Measurements from ENCODE around the gene AGPAT3.

Gene AGPAT3

GRCh38 chr21:43846430-43846829 lies 18.6 kb upstream of the AGPAT3 start:
- ChIA-PET POLR2A (no interaction called here), CTCF (interaction anchor here (1.2 kb wide), 1 partner anchor 113 kb away, joined by 3 read pairs; no protein-coding TSS in a partner anchor)
- H3K27ac ChIP-seq (ENCODE audit: extremely low read depth, low read depth, low read length) = no peak overlapping the region
- H3K4me1 ChIP-seq (ENCODE audit: control insufficient read depth, insufficient read depth, low read length) = no peaks in the 10 kb centered on the region
- H3K36me3 ChIP-seq (ENCODE audit: control insufficient read depth in 2 of 2, insufficient read depth in 1 of 2, low read length in 2 of 2) = no peaks in the 10 kb centered on the region
- TF ChIP-seq ZNF623 (tag by site-specific recombination; IDR thresholded peaks at IDR 0.05) = no peak
- TF ChIP-seq KLF16 (tag by site-specific recombination; IDR thresholded peaks at IDR 0.05) = no peak
- 0 out of 2 replicates have a peak, but pooled peaks have one; percentile 43 for TF ChIP-seq ZNF121 (tag by site-specific recombination; IDR thresholded peaks at IDR 0.05)
- H3K4me3 ChIP-seq (ENCODE audit: low read depth, low read length) = no peak overlapping the region
- no peaks in the 10 kb centered on the region for H3K9me3 ChIP-seq (ENCODE audit: control insufficient read depth, insufficient read depth, low read depth, low read length)

GRCh38 chr21:43847301-43847700 lies 17.7 kb upstream of the AGPAT3 start:
- no peaks in the 10 kb centered on the region for H3K4me1 ChIP-seq (ENCODE audit: control insufficient read depth, insufficient read depth, low read length)
- H3K9me3 ChIP-seq (ENCODE audit: control insufficient read depth, insufficient read depth, low read depth, low read length) = no peaks in the 10 kb centered on the region
- POLR2A ChIA-PET = no interaction called here
- TF ChIP-seq ZNF335 (tag by site-specific recombination; conservative IDR thresholded peaks at IDR 0.05) (no peak), WT1 (tag by site-specific recombination; IDR thresholded peaks at IDR 0.05) (no peak), ZNF112 (tag by site-specific recombination; IDR thresholded peaks at IDR 0.05) (no peak), ZFP69B (tag by site-specific recombination; IDR thresholded peaks at IDR 0.05) (no peak), GLI2 (tag by site-specific recombination; IDR thresholded peaks at IDR 0.05; ENCODE audit: borderline replicate concordance, low read depth) (no peak), ZBTB10 (tag by site-specific recombination; IDR thresholded peaks at IDR 0.05) (no peak), ZFP3 (tag by site-specific recombination; IDR thresholded peaks at IDR 0.05; ENCODE audit: low read depth) (no peak), ZNF660 (tag by site-specific recombination; IDR thresholded peaks at IDR 0.05) (no peak), ZNF48 (tag by site-specific recombination; IDR thresholded peaks at IDR 0.05) (no peak), ZNF23 (tag by site-specific recombination; IDR thresholded peaks at IDR 0.05; ENCODE audit: borderline replicate concordance) (no peak), ZNF2 (tag by site-specific recombination; IDR thresholded peaks at IDR 0.05) (no peak), PRDM2 (tag by site-specific recombination; IDR thresholded peaks at IDR 0.05; ENCODE audit: borderline replicate concordance) (no peak), ZNF16 (tag by site-specific recombination; IDR thresholded peaks at IDR 0.05; ENCODE audit: low read depth) (no peak), ZNF133 (tag by site-specific recombination; IDR thresholded peaks at IDR 0.05) (no peak), ZNF585B (tag by site-specific recombination; IDR thresholded peaks at IDR 0.05) (no peak), ZNF558 (tag by site-specific recombination; IDR thresholded peaks at IDR 0.05) (no peak), ZNF354C (tag by site-specific recombination; IDR thresholded peaks at IDR 0.05; ENCODE audit: borderline replicate concordance, low read depth) (no peak)
- CTCF ChIA-PET = no interaction called here
- H3K27ac ChIP-seq (ENCODE audit: extremely low read depth, low read depth, low read length) = no peak overlapping the region
- H3K4me3 ChIP-seq (ENCODE audit: low read depth, low read length) = no peak overlapping the region
- no peaks in the 10 kb centered on the region for H3K36me3 ChIP-seq (ENCODE audit: control insufficient read depth in 2 of 2, insufficient read depth in 1 of 2, low read length in 2 of 2)
